Thyroid gland (tissue), 4 donors: Measurements from ENCODE around the gene SCARF2. TPM values are rescaled to one million over a fixed set of nuclear protein-coding genes. Genes with fewer than 3 reads are reported as not detected.

Experiments used
- DNase-seq, 2 donors: peaks; one replicate each; pipeline ENCODE4 v3.0.0-alpha.2; 2019
- H3K27ac ChIP-seq, 3 donors: fragments of 200-600 bp; sonication (generic); 1 replicate in 2 of 3; 2 replicates in 1 of 3; pipeline ENCODE4 v1.5.1; 2016 to 2019; ENCODE audit warnings: mild to moderate bottlenecking in 1 of 3, moderate library complexity in 1 of 3
- H3K27me3 ChIP-seq: fragments of 200-600 bp; sonication (generic); one replicate; pipeline ENCODE4 v1.5.1; 2019
- H3K36me3 ChIP-seq, 2 donors: fragments of 200-600 bp; sonication (generic); one replicate each; pipeline ENCODE4 v1.5.1; 2016 to 2019
- H3K4me1 ChIP-seq, 2 donors: fragments of 200-600 bp; sonication (generic); one replicate each; pipeline ENCODE4 v1.5.1; 2017 to 2019
- H3K4me3 ChIP-seq, 3 donors: fragments of 200-600 bp; sonication (generic); replicated peaks in 1 of 3; 1 replicate in 2 of 3; 2 replicates in 1 of 3; pipeline ENCODE4 v1.5.1; 2016; ENCODE audit warnings: mild to moderate bottlenecking in 1 of 3
- H3K9me3 ChIP-seq: fragments of 200-600 bp; sonication (generic); one replicate; pipeline ENCODE4 v1.5.1; 2017
- CTCF ChIP-seq, 6 experiments: fragments of 200-600 bp in 3 of 6; fragments of 450-650 bp in 3 of 6; sonication (generic) in 3 of 6; IDR thresholded peaks; one replicate each; pipeline ENCODE4 v1.5.1; 2016 to 2019; ENCODE audit warnings: antibody characterized with exemption in 6 of 6, mild to moderate bottlenecking in 2 of 6, inconsistent platforms in 1 of 6, moderate library complexity in 1 of 6
- POLR2A ChIP-seq, 2 donors: fragments of 450-650 bp; IDR thresholded peaks; one replicate each; pipeline ENCODE4 v1.6.1; 2017; ENCODE audit warnings: antibody characterized with exemption in 2 of 2, mild to moderate bottlenecking in 2 of 2, moderate library complexity in 1 of 2
- WGBS, 2 donors: methylation state at CpG; one replicate each; pipeline ENCODE4 v1.1.5; 2017; 5-methylcytosine and 5-hydroxymethylcytosine counted together
- intact Hi-C: fragments of 100-400 bp; cut with DNase I; formaldehyde crosslinking; loops from one replicate; pipeline ENCODE4 v1.15.1; 2023
- total RNA-seq, 4 donors: library from RNA; depleted of rRNA; stranded (reverse); fragments of >200 nt; gene quantifications; one replicate each; pipeline ENCODE4 v1.2.3, GENCODE V29; 2016

The SCARF2 gene
- total RNA-seq, 4 donors from 2014 or later, result 14.4 to 23.1 (median 20.4) TPM

- peaks cover 22 to 36% of the 10 kb centered on the region in 2 donors for H3K4me1 ChIP-seq
- no peak for DNase-seq
- H3K27me3 ChIP-seq, result no peaks in the 10 kb centered on the region
- no peak overlapping the region for H3K27ac ChIP-seq
- WGBS, 2 donors, result 88% methylated on average over 17 to 23 of the region's 23 CpGs
- H3K36me3 ChIP-seq, result no peaks in the 10 kb centered on the region
- intact Hi-C loops, result no loop called here
- TF ChIP-seq POLR2A (IDR thresholded peaks at IDR 0.05), result no peak
- TF ChIP-seq CTCF (IDR thresholded peaks at IDR 0.05), result no peak
- no peaks in the 10 kb centered on the region for H3K9me3 ChIP-seq
- H3K4me3 ChIP-seq, result no peak overlapping the region
These were observed 8.9 kb downstream of the SCARF2 start for GRCh38 chr22:20428496-20429253.

- H3K4me3 ChIP-seq, result no peak overlapping the region
- WGBS, 2 donors, result 93 to 97% methylated on average over 4 of the region's 4 CpGs
- H3K36me3 ChIP-seq, result no peaks in the 10 kb centered on the region
These were observed 9.6 kb downstream of the SCARF2 start for GRCh38 chr22:20427945-20428417.

GRCh38 chr22:20427104-20427944 is 10.3 kb downstream of the SCARF2 start:
- peaks cover 17 to 22% of the 10 kb centered on the region in 2 donors for H3K4me1 ChIP-seq
- 94 to 98% methylated on average over 6 to 8 of the region's 8 CpGs for WGBS, 2 donors

More at GRCh38 chr22:20427945-20428417, 9.6 kb downstream of the SCARF2 start:
- Histone ChIP-seq H3K9me3 (no peaks in the 10 kb centered on the region), H3K4me1 (peaks cover 22 to 29% of the 10 kb centered on the region in 2 donors), H3K27me3 (no peaks in the 10 kb centered on the region), H3K27ac (no peak overlapping the region)
- intact Hi-C loops, result no loop called here
- DNase-seq, result no peak
- TF ChIP-seq CTCF (IDR thresholded peaks at IDR 0.05) (no peak), POLR2A (IDR thresholded peaks at IDR 0.05) (no peak)

GRCh38 chr22:20426259-20426615 is 11.4 kb downstream of the SCARF2 start:
- WGBS, 2 donors, result 89 to 93% methylated on average over 10 to 12 of the region's 12 CpGs
- peaks cover 10 to 11% of the 10 kb centered on the region in 2 donors for H3K4me1 ChIP-seq
- no peak overlapping the region for H3K4me3 ChIP-seq
- intact Hi-C loops, result no loop called here
- no peaks in the 10 kb centered on the region for H3K36me3 ChIP-seq
- DNase-seq, result no peak
- no peak overlapping the region for H3K27ac ChIP-seq
- TF ChIP-seq POLR2A (IDR thresholded peaks at IDR 0.05), result no peak
- no peak for TF ChIP-seq CTCF (IDR thresholded peaks at IDR 0.05)
- H3K27me3 ChIP-seq, result no peaks in the 10 kb centered on the region
- no peaks in the 10 kb centered on the region for H3K9me3 ChIP-seq

More at GRCh38 chr22:20427104-20427944, 10.3 kb downstream of the SCARF2 start:
- Histone ChIP-seq H3K9me3 (no peaks in the 10 kb centered on the region), H3K27me3 (no peaks in the 10 kb centered on the region), H3K27ac (no peak overlapping the region), H3K4me3 (no peak overlapping the region), H3K36me3 (no peaks in the 10 kb centered on the region)
- TF ChIP-seq CTCF (IDR thresholded peaks at IDR 0.05) (no peak), POLR2A (IDR thresholded peaks at IDR 0.05) (no peak)
- DNase-seq, result no peak
- intact Hi-C loops, result no loop called here
